Activated CD8-positive, alpha-beta memory T cell treated with anti-CD3 and anti-CD28 coated beads for 48 hours (primary cell): ENCODE results near the gene FBP1.

Experiments
- DNase-seq, 3 experiments: peaks; one replicate each; pipeline ENCODE4 v3.0.0-alpha.2; 2020; ENCODE audit warnings: low read depth in 2 of 3, low spot score in 2 of 3

FBP1 gene

GRCh38 chr9:94639061-94639998, at the start of gene FBP1:
Gene FBP1, minus strand, starts transcription at chr9:94639518. Its CDS starts 208 bp downstream, at chr9:94639310.
- DNase-seq = peak in 1 of 3 experiments; percentile 23

DNA sequence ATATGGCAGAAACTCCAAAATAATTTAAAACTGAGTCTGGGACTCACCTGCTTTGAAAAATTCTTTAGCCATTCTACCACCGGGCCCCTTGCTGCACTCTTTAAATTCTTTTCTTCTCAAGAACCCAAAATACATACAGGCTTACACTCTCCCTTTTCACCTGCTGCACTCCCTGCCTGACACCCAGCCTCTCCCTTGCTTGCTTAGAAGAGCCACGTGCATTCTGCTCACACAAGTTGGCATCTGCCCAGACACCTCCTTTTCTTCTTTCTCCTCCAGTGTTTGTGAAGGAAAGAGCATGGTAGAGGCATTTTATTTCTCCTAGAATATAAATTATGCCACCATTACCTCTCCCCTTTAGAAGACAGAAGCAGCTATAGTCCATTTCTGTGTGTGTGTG, 48.1 kb upstream of the FBP1 start:
- DNase-seq = no peak

- DNase-seq = no peak
These were observed 46.0 kb upstream of the FBP1 start for GRCh38 chr9:94685359-94685758.

DNA sequence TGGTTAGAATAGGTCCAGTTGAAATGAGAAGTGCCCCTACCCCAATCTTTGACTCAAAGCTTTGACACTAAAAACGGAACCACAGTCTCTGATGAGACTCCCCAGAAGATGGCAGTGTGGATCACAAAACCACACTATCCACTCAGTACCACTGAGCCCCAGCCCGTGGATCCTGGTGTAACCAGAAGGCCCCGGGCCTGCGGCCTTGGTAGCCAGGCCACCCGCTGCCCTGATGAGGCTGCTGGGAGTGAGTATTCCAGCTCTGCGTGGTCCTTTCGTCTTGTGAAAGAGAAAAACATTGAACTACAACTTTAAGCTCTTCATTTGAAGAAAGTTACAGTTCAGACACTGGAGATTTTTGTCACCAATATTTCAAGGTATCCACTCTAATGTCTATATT, 42.2 kb upstream of the FBP1 start:
- DNase-seq = peak in 2 of 3 experiments; percentile 9 to 17

GRCh38 chr9:94680621-94681020, 41.3 kb upstream of the FBP1 start:
- DNase-seq = no peak

DNA sequence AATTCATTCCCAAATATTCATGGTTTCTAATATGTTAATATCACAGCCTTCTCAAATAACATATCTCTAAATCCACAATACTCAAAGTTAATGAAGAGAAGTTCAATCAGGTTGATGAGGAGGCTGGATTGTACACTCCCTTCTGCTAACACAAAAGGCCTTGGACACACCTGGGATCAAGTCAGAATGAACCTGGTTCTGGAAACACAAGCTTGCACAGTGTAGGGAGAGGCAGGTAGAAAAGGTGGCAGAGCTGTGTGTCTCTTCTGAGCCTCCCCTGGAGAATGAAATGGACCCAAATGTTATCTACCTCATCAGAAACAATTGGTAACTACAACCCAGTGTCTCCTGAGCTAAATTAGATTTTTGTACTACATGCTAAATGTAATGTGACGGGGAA, 40.7 kb upstream of the FBP1 start:
- DNase-seq = no peak

- no peak for DNase-seq
These were observed 40.3 kb upstream of the FBP1 start for GRCh38 chr9:94679587-94679986.

GRCh38 chr9:94677929-94678328, 38.6 kb upstream of the FBP1 start:
- DNase-seq = no peak

- DNase-seq = no peak
These were observed 37.3 kb upstream of the FBP1 start for GRCh38 chr9:94676446-94677131.

- DNase-seq = no peak
These were observed 35.9 kb upstream of the FBP1 start for GRCh38 chr9:94675008-94675881.

GRCh38 chr9:94672811-94673487, 33.6 kb upstream of the FBP1 start:
- no peak for DNase-seq

- DNase-seq = no peak
These were observed 29.8 kb upstream of the FBP1 start for GRCh38 chr9:94668928-94669729.

DNA sequence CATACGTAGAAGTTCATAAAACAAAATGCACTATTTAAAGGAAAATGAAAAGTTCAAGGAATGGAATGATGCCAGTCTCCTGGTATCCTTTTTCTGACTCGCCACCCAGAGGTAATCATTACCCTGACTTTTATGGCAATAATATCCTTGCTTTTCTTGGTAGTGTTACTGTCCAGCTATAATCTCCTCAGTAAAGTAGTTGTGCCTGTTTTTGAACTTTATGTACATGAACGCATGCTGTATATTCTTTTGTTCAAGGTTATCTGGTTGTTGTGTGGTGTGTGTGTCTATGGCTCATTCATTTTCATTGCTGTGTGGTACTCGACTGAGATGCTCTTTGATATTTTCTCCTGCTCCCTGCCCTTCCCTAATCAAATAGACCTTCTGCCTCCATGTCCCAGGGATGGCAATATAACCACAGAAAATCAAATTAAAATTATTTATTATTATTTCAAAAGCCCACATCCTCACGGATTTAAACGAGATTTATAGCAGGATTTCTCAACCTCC, 29.2 kb upstream of the FBP1 start:
- DNase-seq = no peak

GRCh38 chr9:94666364-94667099, 27.2 kb upstream of the FBP1 start:
- DNase-seq = no peak

GRCh38 chr9:94665613-94666012, 26.3 kb upstream of the FBP1 start:
- no peak for DNase-seq

DNA sequence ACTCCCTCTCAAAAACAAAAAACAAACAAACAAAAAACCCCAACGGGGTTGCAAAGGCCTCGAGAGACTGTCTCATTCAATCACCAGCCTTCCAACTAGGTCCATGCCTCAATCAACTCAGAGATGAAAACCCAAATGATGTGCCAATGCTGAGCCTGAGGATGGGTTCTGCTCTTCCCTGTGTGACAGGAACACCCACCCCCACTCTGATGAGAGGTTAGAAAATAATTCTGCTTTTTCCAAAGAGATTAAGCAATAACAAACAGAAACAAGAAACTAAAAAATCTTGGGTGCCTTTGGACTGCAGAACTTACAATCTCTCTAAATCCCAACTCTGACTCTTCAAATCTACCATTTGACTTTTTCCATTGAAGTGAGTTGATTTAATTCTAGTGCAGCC, 25.5 kb upstream of the FBP1 start:
- DNase-seq = no peak

GRCh38 chr9:94663640-94664039, 24.3 kb upstream of the FBP1 start:
- DNase-seq = no peak

DNA sequence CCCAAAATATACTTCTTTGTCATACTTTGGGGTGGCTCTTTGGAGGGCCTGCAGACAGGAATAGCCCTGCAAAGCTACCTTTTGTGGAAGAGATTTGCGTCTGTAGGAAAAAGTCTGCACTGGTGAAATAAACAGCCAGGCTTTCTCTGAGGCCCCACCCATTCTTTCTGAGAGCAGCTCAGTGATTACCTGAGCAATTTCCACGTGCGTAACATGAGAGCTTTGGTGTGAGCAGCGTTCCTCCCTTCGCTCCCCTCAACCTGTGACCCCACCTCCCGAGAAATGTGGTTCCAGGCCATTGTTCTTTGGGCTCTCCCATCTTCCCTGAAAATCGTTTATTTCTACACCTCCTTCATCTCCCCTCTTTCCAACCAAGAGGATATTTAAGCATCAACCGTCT, 23.8 kb upstream of the FBP1 start:
- no peak for DNase-seq
